Measurements from ENCODE around the gene CUBN.

CUBN gene

DNA sequence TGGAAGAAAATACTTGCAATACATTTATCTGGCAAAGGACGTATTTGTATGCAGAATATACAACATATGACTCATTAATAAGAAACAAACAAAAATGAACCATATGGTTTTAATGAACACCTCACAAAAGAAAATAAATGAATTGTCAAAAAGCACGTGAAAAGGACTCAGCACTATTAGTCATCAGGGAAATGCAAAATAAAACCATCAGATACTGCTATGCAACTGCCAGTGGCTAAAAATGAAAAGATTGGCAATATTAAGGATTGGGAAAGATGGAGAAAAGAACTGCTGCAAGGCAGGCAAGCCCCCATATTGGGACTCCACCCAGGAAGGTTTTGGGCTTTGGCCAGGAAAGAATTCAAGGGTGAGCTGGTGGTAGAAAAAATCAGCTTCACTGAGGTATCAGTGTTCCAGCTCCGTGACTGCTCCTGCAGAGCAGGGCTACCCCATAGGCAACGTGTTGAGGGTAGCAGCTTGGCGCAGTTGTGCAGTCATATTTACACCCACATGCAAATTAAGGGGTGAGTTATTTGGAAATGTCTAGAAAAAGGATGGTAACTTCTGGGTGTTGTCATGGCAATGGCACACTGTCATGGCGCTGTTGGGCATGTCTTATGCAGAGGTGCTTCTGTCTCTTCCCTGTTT lies 72.7 kb downstream of the CUBN start:
- TF ChIP-seq CTCF (IDR thresholded peaks at IDR 0.05; ENCODE audit: low read depth, low read length), result no peak
- peak; percentile 79 to 80 for DNase-seq (ENCODE audit: low read depth in 2 of 2)
- no peak overlapping the region for H3K4me3 ChIP-seq (replicated peaks in 1 of 2; ENCODE audit: low read depth in 2 of 2, low read length in 2 of 2)

DNA sequence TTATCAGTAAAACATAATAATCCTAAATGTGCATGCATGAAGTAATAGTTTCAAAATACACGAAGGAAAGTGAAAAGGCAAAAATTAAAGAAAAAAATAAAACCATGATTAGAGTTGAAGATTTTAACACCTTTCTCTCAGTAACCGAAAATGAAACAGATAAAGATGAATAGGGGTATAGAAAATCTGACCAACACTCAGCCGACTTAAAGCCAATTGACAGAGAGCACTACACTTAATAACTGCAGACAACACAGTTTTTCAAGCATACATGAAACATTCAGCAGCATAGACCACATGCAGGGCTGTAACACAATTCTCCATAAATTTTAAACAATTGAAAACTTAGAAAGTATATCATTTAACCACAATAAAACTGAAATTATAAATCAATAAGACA lies 76.1 kb downstream of the CUBN start:
- H3K4me3 ChIP-seq (replicated peaks in 1 of 2; ENCODE audit: low read depth in 2 of 2, low read length in 2 of 2), result no peak overlapping the region
- no peak for TF ChIP-seq CTCF (IDR thresholded peaks at IDR 0.05; ENCODE audit: low read depth, low read length)
- no peak for DNase-seq (ENCODE audit: low read depth in 2 of 2)

- no peak overlapping the region for H3K4me3 ChIP-seq (replicated peaks in 1 of 2; ENCODE audit: low read depth in 2 of 2, low read length in 2 of 2)
- no peak for TF ChIP-seq CTCF (IDR thresholded peaks at IDR 0.05; ENCODE audit: low read depth, low read length)
- DNase-seq (ENCODE audit: low read depth in 2 of 2), result no peak
Observed at GRCh38 chr10:17053061-17053460, 76.5 kb downstream of the CUBN start.

- no peak overlapping the region for H3K4me3 ChIP-seq (replicated peaks in 1 of 2; ENCODE audit: low read depth in 2 of 2, low read length in 2 of 2)
- TF ChIP-seq CTCF (IDR thresholded peaks at IDR 0.05; ENCODE audit: low read depth, low read length), result no peak
Observed at GRCh38 chr10:17051851-17052250, 77.8 kb downstream of the CUBN start.

GRCh38 chr10:17049195-17049594 lies 80.4 kb downstream of the CUBN start:
- no peak for TF ChIP-seq CTCF (IDR thresholded peaks at IDR 0.05; ENCODE audit: low read depth, low read length)
- no peak overlapping the region for H3K4me3 ChIP-seq (replicated peaks in 1 of 2; ENCODE audit: low read depth in 2 of 2, low read length in 2 of 2)
- peak in 1 of 2 donors; percentile 44 for DNase-seq (ENCODE audit: low read depth in 2 of 2)

More at GRCh38 chr10:17051851-17052250, 77.8 kb downstream of the CUBN start:
- DNase-seq (ENCODE audit: low read depth in 2 of 2), result no peak

- H3K4me3 ChIP-seq (replicated peaks in 1 of 2; ENCODE audit: low read depth in 2 of 2, low read length in 2 of 2), result no peak overlapping the region
- TF ChIP-seq CTCF (IDR thresholded peaks at IDR 0.05; ENCODE audit: low read depth, low read length), result no peak
Observed at GRCh38 chr10:17047908-17048307, 81.7 kb downstream of the CUBN start.

DNA sequence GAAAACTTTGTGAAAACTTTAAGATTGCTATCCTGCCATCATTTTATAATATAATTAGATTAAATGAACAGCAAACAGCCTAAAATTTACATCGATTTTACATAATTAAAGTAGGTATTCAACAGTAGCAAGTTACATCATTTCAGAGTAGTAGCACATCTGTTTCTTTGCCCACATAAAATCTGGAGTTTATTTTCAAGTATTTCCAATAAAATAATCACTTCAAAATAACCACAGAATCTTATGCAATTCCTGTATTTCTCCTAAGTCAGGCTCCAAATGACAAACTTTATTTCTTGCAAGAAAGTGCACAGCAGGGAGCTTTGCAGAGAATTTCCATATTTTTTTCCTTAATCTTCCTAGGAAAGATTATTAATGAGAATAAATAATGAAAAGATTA lies 82.6 kb downstream of the CUBN start:
- no peak overlapping the region for H3K4me3 ChIP-seq (replicated peaks in 1 of 2; ENCODE audit: low read depth in 2 of 2, low read length in 2 of 2)
- no peak for TF ChIP-seq CTCF (IDR thresholded peaks at IDR 0.05; ENCODE audit: low read depth, low read length)
- DNase-seq (ENCODE audit: low read depth in 2 of 2), result no peak

More at GRCh38 chr10:17047908-17048307, 81.7 kb downstream of the CUBN start:
- DNase-seq (ENCODE audit: low read depth in 2 of 2), result no peak
